HG02885 (cell line): ENCODE data around the gene KASH5.
"Not testable (repeated sequence)": the region's sequence is repeated elsewhere in the genome, so short reads cannot be mapped to it uniquely, and the experiment has no call there.

Source experiments
- ATAC-seq: cut with Tn5 transposase; IDR thresholded peaks from one replicate; pipeline ENCODE4 v1.9.1; 2021; ENCODE audit warnings: mild to moderate bottlenecking; ENCODE audit not compliant: unreplicated experiment, poor library complexity

KASH5 gene

DNA sequence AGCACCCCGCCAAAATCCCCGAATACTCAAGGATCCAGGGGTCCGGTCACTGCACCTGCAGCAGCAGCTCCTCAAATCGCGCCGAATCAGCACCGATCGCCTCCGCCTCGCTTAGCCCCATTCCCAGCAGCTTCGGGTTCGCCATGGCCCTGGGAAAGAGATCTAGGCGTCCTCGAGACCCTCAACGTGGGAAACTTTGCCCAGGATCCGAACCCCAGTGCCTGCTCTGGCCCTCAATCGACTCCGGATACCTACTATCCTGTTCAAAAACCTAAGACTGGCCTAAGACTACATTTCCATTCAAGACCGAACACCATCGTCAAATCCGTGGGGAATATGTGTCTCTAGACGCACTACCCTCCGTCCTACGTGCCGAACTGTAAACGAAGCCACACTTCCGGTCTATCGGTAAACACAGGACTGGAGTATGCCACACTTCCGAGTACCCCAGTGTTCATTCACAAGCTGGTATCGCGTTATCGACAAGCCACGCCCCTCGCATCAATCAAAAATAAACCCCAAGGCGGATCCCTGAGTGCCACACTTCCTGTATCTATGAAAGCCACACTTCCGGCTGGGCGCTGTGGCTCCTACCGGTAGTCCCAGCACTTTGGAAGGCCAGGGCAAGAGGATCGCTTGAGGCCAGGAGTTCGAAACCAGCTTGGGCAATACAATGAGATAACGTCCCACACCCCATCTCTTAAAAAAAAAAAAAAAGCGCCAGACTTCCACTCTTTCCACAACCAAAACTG, 63.6 kb downstream of the KASH5 start, which contains the start of gene PIH1D1:
Gene PIH1D1, minus strand, starts transcription at position 385 of the 752 bp plus-strand sequence. Its CDS starts 240 bp downstream, at position 145.
- peak; percentile 61 for ATAC-seq

DNA sequence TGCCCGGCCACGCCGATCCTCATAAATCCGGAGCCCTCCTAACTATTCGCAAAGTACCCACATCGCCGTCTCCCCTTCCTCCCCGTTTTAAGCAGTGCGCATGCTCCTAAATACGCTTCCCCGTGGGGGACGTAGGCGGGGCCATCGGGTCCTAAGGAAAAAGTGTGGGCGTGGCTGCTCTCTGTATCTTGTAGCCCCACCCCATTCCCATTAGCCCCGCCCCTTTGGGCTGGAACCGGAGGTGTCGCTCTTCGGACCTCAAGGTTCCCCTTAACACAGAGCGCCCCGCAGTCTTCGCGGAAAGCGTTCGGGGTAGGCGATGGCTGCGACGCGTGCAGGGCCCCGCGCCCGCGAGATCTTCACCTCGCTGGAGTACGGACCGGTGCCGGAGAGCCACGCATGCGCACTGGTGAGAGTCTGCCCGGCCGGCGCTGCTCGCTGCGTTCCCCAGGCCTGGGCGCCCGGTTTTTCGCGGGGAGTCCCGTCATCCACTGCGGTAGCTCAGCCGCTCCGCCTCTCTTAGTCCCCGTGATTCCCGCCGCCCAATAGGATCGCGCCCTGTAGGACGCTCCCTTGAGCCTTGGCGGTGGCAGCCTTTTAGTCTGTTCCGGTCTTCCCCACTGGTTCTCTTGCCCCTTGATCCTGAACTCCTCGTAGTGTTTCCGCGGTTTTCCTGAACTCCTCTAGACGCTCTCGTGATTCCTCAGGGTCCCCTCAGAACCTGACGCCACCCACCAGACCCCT, 65.1 kb downstream of the KASH5 start, which contains the start of gene ALDH16A1:
Gene ALDH16A1, plus strand, starts transcription at position 213 of the 744 bp plus-strand sequence. Its CDS starts 107 bp downstream, at position 320.
- peak; percentile 81 for ATAC-seq

DNA sequence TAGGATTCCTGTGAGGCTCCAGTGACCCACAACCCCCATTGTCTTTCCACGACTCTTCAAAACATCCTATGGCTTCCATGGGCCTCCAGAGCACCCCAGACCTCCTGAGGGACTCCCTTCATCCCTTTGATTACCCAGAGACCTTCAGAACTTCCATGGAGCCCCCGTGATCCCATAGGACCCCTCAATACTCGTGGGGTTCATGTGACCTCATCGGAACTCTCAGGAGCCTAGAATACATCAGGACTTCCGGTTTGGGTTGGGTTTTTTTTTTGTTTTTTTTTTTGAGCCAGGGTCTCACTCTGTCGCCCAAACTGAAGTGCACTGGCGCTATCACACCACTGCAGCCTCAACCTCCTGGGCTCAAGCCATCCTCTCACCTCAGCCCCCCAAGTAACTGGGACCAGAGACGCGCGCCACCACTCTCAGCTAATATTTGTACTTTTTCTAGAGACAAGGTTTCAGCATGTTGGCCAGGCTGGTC, 65.8 kb downstream of the KASH5 start:
- no peak for ATAC-seq

DNA sequence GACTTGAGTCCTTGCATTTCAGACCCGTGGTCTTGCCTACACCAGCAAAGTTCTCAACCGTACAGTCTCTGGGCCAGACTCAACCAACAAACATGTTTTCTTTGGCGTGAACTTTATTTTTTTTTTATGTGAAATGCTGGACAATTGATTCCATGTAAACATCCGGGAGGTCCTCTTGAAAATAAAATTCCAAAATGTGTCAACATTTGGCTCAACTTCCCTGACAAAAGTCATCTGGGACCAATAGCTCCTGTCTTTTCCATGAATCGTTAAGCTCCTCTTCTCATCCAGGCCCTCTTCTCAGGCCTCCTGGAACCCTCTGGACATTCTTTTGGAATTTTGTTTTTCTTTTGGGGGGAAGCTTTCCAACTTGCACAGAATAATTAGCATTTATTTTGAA, 67.7 kb downstream of the KASH5 start:
- ATAC-seq: no peak

DNA sequence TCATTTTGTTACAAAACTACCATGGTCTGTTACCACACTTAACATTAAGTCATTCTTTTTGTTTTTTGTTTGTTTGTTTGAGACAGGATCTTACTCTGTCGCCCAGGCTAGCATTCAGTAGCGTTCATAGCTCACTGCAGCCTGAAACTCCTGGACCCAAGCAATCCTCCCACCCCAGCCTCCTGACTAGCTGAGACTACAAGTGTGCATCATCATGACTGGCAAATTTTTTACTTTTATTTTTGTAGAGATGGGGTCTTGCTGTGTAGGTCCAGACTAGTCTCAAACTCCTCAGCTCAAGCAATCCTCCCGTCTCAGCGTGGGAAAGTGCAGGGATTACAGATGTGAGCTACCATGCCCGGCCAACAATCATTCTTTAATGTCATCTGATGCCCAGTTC, 68.3 kb downstream of the KASH5 start:
- ATAC-seq: no peak

DNA sequence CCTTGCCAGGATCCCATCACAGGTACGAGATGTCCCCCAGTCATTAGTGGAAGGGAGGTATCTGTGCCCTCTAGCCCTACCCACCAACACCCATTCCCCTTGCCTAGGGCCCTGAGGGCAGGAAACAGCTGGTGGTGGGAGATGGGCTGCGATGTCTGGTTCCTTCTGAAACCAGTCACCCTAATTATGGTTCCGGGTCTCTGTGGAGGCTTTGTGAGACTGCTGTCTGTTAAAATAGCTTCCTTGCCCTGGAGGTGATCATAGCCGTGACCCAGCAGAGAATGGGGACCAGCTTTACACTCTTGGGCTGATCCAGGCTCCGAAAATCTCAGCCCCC, 70.5 kb downstream of the KASH5 start:
- no peak for ATAC-seq

DNA sequence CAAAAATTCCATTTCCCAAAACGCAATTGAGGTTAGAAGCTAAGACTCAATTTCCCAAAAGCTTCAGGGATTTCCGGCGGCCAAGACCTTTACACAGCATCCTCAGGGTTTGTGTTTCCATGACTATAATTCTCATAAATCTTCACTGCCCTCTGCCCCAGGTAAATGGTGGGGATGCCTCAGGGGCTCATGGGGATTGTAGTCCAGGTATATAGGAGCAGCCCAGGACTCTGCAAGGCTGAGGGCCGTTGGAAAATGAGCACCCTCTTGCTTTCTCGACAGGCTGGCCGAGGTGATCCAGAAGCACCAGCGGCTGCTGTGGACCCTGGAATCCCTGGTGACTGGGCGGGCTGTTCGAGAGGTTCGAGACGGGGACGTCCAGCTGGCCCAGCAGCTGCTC, 71.3 kb downstream of the KASH5 start:
- no peak for ATAC-seq

DNA sequence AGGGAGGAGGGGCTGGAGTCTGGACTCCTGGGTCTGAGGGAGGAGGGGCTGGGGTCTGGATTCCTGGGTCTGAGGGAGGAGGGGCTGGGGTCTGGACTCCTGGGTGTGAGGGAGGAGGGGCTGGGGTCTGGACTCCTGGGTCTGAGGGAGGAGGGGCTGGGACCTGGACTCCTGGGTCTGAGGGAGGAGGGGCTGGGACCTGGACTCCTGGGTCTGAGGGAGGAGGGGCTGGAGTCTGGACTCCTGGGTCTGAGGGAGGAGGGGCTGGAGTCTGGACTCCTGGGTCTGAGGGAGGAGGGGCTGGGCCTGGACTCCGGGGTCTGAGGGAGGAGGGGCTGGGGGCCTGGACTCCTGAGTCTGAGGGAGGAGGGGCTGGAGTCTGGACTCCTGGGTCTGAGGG, 73.1 kb downstream of the KASH5 start:
- not testable (repeated sequence) for ATAC-seq

DNA sequence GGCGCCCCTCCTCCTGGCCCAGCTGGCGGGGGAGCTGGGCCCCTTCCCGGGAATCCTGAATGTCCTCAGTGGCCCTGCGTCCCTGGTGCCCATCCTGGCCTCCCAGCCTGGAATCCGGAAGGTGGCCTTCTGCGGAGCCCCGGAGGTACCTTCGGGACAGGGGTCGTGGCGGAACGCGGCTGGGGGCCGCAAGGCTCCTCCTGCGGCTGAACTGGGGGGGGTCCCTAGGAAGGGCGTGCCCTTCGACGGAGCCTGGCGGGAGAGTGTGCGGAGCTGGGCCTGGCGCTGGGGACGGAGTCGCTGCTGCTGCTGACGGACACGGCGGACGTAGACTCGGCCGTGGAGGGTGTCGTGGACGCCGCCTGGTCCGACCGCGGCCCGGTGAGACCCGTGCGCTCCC, 73.6 kb downstream of the KASH5 start:
- ATAC-seq: no peak

DNA sequence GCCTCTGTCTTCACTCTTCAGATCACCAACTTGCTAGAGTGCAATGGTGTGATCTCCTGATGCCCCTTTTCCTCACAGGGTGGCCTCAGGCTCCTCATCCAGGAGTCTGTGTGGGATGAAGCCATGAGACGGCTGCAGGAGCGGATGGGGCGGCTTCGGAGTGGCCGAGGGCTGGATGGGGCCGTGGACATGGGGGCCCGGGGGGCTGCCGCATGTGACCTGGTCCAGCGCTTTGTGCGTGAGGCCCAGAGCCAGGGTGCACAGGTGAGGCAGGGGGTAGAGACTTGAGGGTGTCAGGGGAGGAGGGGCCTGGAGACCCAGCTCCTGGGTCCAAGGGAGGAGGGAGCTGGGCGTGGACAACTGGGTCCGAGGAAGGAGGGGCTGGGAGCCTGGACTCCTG, 74.4 kb downstream of the KASH5 start:
- ATAC-seq: no peak

DNA sequence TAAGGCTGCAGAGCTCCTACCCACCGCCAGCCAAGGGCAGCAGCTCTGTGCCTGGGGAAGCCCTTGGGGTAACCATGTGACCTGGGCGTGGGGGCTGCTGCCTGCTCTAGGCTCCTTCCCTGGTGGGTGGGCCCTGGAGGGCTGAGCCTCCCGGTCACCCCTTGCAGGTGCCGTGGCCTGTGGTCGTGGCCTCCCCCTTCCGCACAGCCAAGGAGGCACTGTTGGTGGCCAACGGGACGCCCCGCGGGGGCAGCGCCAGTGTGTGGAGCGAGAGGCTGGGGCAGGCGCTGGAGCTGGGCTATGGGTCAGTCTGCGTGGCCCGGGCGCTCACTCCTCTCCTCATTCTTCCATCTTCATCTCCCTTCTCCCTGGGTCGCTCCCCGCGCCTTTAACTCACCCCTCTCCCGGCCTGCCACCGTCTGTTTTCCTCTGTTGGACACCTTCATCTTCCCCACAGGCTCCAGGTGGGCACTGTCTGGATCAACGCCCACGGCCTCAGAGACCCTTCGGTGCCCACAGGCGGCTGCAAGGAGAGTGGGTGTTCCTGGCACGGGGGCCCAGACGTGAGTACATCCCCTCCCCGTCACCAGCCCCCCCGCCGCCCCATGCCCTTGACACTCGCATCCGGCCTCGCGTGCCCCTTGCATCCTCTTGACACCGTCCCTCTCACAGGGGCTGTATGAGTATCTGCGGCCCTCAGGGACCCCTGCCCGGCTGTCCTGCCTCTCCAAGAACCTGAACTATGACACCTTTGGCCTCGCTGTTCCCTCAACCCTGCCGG, 76.1 kb downstream of the KASH5 start:
- no peak for ATAC-seq

DNA sequence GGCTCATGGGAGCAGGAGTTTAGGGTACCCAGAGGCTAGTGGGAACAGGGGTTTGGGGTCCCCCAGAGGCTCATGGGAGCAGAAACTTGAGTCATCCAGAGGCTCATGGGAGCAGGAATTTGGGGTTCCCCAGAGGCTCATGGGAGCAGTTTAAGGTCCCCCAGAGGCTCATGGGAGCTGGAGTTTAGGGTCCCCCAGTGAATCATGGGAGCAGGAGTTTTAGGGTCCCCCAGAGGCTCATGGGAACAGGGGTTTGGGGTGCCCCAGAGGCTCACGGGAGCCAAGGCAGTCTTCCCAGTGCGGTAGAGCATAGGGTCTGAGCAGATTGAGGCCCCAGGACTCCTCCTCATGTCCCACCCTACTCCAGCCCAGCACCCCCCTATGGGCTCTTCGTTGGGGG, 77.3 kb downstream of the KASH5 start:
- no peak for ATAC-seq
